AG04449 (cell line): ENCODE results near the gene EFCAB14.
A peak's percentile ranks its signal among the peaks of the same experiment; 100 is the strongest.
"Not testable (repeated sequence)": the region's sequence is repeated elsewhere in the genome, so short reads cannot be mapped to it uniquely, and the experiment has no call there.

Experiments used
- CTCF ChIA-PET: fragments of 350-600 bp; formaldehyde crosslinking; extraction: SDS; loops from one replicate; lab custom pipeline; 2021; ENCODE audit warnings: antibody characterized with exemption; lab: Yijun Ruan, JAX
- POLR2A ChIA-PET: fragments of 400-600, 350-600 bp; formaldehyde crosslinking; extraction: SDS; loops from one replicate; lab custom pipeline; 2020; ENCODE audit warnings: antibody characterized with exemption, inconsistent platforms; lab: Yijun Ruan, JAX
- DNase-seq: peaks from one replicate; pipeline ENCODE4 v3.0.0-alpha.2; 2010; ENCODE audit warnings: low read depth, low spot score
- H3K4me3 ChIP-seq: 2 replicates; pipeline ENCODE4 v1.5.1; 2011; ENCODE audit warnings: low read depth, mild to moderate bottlenecking, control low read depth, low read length
- CTCF ChIP-seq: IDR thresholded peaks from one replicate; pipeline ENCODE4 v1.5.1; 2011; ENCODE audit warnings: mild to moderate bottlenecking, moderate library complexity, low read length, control low read depth, inconsistent platforms; ENCODE audit not compliant: insufficient read depth; ENCODE audit errors: missing control alignments

EFCAB14 gene

GRCh38 chr1:46673749-46674182 lies 45.1 kb downstream of the EFCAB14 start:
- DNase-seq = no peak
- no peak overlapping the region for H3K4me3 ChIP-seq
- TF ChIP-seq CTCF = no peak
- CTCF ChIA-PET = interaction anchor here (1.1 to 1.2 kb wide), 2 partner anchors 24 to 519 kb away, joined by 3 read pairs; no protein-coding TSS in a partner anchor
- POLR2A ChIA-PET = no interaction called here

GRCh38 chr1:46672696-46673095 lies 46.2 kb downstream of the EFCAB14 start:
- no peak for TF ChIP-seq CTCF
- ChIA-PET CTCF (no interaction called here), POLR2A (no interaction called here)
- DNase-seq = no peak
- H3K4me3 ChIP-seq = no peak overlapping the region

DNA sequence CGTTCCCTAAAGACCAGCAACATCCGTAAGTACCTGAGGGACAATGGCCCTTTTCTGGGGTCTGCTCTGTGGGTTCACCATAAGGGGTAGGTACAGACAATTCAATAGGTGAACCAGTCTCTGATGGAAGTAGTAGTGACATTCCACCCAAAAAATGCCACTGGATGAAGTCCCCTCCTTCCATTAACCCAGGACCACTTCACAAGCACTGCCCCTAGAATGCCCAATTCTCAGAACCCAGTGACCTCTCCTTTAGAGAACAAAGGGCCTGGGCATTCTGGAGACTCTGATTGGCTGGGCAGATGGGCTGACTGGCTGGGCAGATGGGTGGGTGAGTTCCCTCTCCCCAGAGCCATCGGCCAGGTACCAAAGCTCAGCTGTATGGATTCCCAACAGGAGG lies 47.4 kb downstream of the EFCAB14 start, which contains the start of gene TEX38:
TSS of gene TEX38 (plus strand) at position 301 of the 400 bp plus-strand sequence. CDS start at position 382, 81 bp downstream.
- H3K4me3 ChIP-seq = no peak within 1 kb of the TSS
- no peak for TF ChIP-seq CTCF
- ChIA-PET POLR2A (no interaction called here), CTCF (no interaction called here)
- DNase-seq = no peak

DNA sequence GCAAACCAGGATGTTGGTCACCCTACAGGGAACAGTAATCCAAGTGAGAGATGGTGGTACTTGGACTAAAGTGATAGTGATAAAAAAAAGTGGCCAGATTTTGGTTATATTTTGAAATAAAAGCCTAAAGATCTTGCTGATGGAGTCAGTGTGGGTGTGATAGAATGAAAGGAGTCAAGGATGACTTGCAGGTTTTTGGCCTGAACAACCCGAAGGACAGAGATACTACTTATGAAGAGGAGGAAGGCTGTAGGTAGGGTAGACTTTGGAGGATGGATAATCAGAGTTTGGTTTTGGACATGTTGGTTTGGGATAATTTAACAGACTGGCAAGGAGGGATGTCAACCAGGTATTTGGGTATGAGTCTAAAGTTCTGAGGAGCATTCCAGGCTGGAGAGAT lies 48.8 kb downstream of the EFCAB14 start:
- POLR2A ChIA-PET = no interaction called here
- CTCF ChIA-PET = no interaction called here

DNA sequence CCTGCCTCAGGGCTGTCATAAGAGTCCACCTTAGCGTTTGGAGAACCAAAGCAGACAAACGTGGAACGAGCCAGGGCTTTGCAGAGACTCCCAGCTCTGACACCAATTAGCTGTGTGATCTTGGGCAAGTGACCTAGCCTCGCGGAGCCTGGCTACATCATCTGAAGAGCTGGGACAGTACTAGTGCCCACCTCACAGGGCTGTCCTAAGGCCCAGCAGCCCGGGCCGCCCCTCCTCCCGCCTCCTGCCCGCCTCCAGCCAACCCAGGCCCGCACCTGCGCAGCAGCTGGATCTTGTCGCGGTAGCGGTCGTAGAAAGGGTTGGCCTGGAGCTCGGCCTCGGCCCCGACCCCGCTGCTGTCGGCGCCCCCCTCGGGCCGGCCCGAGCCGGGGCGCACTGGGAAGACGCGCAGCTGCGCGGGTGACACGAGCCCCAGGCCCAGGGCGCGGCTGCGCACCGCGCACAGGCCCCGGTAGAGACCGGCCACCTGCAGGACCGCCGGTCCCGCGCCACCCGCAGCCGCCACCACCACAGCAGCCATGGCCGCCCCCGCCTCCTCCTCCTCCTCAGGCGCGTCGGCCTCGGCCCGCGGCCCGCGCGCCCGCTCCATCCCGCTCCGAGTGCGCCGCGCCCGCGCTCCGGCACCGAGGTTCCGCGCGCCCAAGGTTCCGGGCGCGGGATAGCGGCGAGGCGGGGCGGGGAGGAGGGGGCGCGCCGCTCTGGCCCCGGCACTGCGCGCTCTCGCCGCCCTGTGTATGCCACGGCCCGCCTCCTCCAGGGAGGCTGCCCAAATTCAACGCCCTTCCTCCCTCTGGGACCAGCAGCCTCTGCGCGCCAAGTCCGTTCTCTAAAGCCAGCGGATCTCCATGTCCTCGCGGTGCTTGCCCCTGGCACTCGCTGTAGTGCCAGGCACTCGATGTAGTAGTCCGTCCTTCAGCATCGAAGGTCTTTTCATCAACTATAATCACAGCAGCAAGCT lies 50.8 kb downstream of the EFCAB14 start, which contains the start of gene ATPAF1:
TSS of gene ATPAF1 (minus strand) at position 583 of the 979 bp plus-strand sequence. CDS start at position 541, 42 bp downstream.
- H3K4me3 ChIP-seq = peak within 1 kb of the TSS; percentile 79
- ChIA-PET POLR2A (interaction anchor here (1.1 to 1.2 kb wide), 2 partner anchors 51 kb away, joined by 5 read pairs; partner anchors contain the start of genes EFCAB14 and MOB3C), CTCF (interaction anchor here (0.9 to 1.4 kb wide), 4 partner anchors 9 to 120 kb away, joined by 3 to 4 read pairs (median 3); no protein-coding TSS in a partner anchor)
- TF ChIP-seq CTCF = no peak
- no peak for DNase-seq

More for the DNA sequence above, 48.8 kb downstream of the EFCAB14 start:
- no peak overlapping the region for H3K4me3 ChIP-seq
- no peak for TF ChIP-seq CTCF
- no peak for DNase-seq

DNA sequence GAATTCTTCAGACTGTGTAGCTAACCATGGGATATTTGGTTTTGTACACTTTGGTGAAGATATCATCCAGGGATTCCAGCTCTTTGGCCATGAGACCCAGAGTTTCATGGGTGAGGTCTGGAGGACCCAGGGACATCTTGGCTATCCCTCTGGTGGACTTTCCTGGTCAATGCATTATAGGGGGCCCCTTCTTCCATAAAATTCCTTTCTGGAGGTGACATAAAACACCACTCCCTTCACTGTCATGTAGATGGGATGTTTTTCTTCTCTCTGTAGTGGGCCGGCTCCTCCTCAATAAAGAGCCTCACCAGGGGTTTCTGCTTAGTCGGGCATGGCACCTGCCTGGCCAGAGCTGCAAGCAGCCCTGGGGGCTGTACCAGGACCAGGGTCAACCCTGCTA lies 52.9 kb downstream of the EFCAB14 start:
- CTCF ChIA-PET = interaction anchor here (1.6 kb wide), 1 partner anchor 118 kb away, joined by 4 read pairs; no protein-coding TSS in a partner anchor
- no peak for TF ChIP-seq CTCF
- POLR2A ChIA-PET = no interaction called here
- no peak overlapping the region for H3K4me3 ChIP-seq
- DNase-seq = no peak

DNA sequence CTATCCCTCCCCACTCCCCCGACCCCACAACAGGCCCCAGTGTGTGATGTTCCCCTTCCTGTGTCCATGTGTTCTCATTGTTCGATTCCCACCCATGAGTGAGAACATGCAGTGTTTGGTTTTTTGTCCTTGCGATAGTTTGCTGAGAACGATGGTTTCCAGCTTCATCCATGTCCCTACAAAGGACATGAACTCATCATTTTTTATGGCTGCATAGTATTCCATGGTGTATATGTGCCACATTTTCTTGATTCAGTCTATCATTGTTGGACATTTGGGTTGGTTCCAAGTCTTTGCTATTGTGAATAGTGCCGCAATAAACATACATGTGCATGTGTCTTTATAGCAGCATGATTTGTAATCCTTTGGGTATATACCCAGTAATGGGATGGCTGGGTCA lies 56.0 kb downstream of the EFCAB14 start:
- DNase-seq, POLR2A ChIA-PET, CTCF ChIA-PET, H3K4me3 ChIP-seq: not testable (repeated sequence)

DNA sequence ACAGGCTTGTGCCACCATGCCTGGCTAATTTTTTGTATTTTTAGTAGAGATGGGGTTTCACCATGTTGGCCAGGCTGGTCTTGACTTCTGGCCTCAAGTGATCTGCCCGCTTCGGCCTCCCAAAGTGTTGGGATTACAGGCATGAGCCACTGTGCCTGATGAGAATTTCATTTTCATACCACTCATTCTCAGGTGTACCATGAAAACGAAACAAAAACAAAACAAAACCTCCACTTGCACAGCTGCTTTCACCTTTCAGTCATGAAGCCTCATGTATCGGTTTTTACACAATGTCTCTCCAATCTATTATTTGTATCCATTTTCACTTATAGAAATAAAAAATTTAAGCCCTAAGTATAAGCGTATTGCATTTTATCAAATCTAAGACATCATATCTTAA lies 58.8 kb downstream of the EFCAB14 start:
- CTCF ChIA-PET, POLR2A ChIA-PET, H3K4me3 ChIP-seq, DNase-seq: not testable (repeated sequence)
